ENCODE measurements around the gene GNPTG.
A peak's percentile ranks its signal among the peaks of the same experiment; 100 is the strongest.

Gene GNPTG
- total RNA-seq, result 35.1 reads per million, percentile 60 among the genes with 10 or more reads in this experiment

DNA sequence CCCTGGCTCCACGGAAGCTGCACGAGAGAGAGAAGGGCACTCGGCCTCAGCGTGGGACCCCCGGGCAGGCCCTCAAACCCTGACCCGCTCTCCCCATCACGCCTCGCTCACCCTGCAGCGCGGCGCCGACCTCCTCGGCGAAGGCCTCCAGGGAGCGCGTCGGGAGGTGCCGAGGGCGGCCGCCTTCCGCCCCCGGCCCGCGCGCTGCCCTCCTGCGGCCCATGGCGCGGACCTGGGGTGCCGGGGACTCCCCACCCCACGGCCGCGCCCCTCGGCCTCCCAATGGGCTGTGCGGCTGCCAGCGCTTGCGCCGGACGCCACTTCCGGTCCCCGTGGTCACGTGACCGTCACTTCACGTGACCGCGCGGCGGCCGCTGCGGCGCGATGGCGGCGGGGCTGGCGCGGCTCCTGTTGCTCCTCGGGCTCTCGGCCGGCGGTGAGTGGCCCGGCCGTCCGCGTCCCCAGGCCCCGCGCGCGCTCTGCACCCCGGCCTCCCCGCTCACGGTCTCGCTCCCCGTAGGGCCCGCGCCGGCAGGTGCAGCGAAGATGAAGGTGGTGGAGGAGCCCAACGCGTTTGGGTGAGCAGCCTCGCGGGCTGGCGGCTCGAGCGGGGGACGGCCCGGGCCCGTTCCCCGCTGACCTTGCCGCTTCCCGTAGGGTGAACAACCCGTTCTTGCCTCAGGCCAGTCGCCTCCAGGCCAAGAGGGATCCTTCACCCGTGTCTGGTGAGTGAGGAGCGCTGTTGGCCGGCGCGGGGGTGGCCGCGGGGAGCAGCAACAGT lies at the start of gene GNPTG, which contains the start of gene TSR3:
GNPTG (plus strand) TSS at position 350 of the 781 bp plus-strand sequence; CDS start at position 385, 35 bp downstream.
TSR3 (minus strand) TSS at position 297 of the 781 bp plus-strand sequence; CDS start at position 223, 74 bp downstream.
- DNase-seq, result peak; percentile 81

DNA sequence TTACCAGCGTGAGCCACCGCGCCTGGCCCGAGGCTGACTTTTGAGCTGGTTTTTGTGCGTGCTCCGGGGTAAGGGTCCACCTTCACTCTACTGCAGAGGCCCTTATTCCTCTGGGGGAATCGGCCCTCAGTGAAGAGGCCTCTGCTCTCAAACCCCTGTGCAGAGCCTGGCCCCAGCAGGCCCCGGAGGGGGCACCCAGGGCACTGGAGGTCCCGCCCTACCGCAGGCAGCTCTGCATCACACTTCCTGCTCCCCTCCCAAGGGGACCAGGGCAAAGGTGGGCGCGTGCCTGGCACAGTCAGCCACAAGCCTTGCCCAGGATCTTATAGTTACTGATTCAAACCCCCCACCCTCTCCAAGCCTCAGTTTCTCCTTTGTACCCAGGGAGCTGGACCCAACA lies 45.9 kb upstream of the GNPTG start:
- no peak for DNase-seq

DNA sequence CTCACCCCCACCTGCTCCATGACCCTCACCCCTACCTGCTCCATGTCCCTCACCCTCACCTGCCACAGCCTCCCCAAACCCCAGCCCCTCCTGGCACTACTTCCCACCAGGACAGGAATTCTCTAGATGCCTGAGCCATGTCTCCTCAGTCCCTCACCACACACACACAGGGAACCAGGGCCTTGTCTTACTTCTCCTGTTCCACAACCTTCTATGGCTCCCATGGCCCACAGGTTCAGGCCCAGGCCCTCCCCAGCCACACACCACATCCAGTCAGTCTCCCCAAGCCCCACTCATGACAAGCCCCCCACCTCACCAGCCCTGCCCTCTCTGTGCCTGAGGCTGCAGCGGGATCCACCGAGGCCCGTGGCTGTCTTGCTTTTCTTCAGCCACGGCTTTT lies 45.4 kb upstream of the GNPTG start:
- DNase-seq, result no peak

DNA sequence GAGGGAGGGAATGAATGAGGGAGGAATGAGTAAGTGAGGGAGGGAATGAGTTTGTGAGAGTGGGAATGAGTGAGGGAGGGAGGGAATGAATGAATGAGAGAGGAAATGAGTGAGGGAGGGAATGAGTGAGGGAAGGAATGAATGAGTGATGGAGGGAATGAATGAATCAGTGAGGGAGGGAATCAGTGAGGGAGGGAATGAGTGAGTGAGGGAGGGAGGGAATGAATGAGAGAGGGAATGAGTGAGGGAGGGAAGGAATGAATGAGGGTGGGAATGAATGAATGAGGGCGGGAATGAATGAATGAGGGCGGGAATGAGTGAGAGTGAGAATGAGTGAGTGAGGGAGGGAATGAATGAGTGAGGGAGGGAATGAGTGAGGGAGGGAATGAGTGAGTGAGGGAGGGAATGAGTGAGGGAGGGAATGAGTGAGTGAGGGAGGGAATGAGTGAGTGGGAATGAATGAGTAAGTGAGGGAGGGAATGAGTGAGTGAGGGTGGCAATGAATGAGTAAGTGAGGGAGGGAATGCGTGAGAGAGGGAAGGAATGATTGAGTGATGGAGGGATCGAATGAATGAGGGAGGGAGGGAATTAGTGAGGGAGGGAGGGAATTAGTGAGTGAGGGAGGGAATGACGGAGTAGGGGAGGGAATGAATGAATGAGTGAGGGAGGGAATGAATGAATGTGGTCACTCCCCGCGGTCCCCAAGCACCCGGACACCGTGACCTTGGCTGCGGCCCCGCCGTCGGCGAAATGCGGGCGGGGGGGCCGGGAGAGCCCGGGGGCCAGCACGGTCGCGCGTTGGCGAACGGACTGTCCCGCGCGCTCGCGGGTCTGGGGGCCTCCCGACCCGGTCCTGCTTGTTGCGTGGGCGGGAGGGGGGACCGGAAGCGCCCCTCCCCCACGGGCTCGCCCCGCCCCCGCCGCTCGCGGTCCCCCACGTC lies 43.4 kb upstream of the GNPTG start:
- no peak for DNase-seq

- peak; percentile 97 for DNase-seq
Observed at GRCh38 chr16:1308977-1309885, 42.5 kb upstream of the GNPTG start, which contains the start of gene UBE2I. Gene UBE2I (plus strand): TSS chr16:1309636. CDS start chr16:1314031, 4,395 bp downstream.

DNA sequence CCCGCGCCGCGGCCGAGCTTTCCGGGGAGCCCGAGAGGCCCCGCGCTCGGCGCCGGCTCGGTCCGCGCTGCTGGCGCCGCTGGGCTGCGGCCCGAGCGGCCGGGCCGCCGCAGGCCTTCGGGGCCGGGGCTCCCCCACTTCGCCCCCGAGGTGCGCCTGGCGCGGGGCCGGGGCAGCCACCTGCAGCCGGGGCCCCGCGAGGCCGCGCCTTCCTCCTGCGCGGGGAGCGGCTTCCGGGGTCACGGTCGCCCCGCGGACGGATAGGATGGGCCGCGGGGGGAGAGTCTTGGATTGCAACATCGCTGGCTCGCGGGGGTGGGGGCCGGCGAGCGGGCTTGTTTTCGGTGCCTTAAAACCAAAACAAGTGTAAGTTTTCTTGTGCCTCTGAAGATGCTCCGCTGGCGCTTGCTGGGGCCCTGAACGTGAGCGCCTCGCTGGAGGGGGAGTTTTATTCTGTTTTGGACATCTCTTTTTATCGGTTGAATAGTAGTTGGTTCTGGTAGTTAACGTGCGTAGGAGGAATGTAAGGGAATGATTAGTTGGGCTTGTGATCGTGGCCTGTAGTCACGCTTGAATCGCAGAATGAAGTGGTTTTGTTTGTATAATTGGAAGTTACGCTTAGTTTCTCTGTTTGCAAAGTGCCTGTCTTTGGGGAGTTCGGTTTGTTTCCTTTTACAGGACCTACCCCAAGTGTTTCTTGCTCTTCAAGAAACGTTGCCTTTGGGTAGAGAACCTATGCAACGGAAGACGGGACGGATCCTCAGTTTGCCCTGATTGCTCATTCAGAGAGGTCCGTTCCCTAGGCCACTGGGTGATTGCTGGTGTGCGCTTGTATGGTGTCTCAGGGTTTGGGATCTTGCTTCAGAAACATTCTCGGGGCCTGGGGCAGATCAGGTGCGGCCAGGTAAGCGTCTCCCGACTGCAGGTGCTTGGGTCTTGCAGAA lies 41.6 kb upstream of the GNPTG start:
- DNase-seq, result peak; percentile 56

- no peak for DNase-seq
Observed at GRCh38 chr16:1310832-1311200, 40.9 kb upstream of the GNPTG start.

- DNase-seq, result no peak
Observed at GRCh38 chr16:1311212-1311737, 40.5 kb upstream of the GNPTG start.

- DNase-seq, result no peak
Observed at GRCh38 chr16:1311738-1312466, 39.8 kb upstream of the GNPTG start.

GRCh38 chr16:1312467-1312816 lies 39.3 kb upstream of the GNPTG start:
- no peak for DNase-seq

DNA sequence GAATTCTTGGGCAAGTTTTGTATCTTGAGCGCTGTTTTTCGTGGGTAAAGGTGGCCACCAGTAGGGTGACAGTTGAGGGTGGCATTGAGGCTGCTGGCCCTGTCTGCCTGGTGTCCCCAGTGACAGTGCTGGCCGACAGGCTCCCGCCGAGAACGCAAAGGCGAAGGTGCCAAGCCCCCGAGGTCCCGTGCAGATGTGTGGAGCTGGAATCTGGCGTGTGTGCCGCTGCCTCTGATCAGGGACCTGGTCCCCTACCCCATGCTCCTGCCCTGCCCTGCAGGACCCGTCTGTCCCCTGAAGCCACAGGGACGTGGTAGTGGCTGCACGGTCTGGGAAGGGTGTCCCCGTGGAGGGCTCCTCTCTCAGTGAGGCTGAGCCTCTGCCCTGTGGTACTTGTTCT lies 38.8 kb upstream of the GNPTG start:
- no peak for DNase-seq

DNA sequence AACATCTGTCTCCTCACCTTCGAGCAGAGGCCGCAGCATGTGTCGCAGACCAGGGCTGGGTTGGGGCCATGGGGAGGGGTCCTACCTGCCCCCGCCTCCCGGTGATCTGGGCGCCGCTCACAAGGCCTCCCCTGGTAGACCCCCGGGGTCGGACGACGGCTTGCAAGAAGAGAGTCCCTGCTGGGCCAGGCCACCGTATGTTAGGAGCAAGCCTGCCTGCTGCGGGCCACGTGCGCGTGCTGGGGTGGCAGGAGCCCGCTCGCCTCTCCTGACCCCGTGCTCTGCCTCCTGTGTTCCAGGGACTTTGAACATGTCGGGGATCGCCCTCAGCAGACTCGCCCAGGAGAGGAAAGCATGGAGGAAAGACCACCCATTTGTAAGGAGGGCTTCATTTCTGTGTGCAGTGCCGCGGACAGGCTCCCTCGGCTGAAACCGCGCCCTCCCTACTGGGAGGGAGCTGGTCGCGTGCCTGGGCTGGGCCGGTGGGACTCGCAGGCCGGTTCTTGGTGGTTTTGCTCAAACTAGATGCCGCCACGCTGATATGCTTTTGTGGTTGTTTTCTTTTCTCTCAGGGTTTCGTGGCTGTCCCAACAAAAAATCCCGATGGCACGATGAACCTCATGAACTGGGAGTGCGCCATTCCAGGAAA lies 37.9 kb upstream of the GNPTG start:
- DNase-seq, result no peak

GRCh38 chr16:1314399-1315068 lies 37.2 kb upstream of the GNPTG start:
- no peak for DNase-seq

- DNase-seq, result no peak
Observed at GRCh38 chr16:1315081-1316032, 36.4 kb upstream of the GNPTG start.

DNA sequence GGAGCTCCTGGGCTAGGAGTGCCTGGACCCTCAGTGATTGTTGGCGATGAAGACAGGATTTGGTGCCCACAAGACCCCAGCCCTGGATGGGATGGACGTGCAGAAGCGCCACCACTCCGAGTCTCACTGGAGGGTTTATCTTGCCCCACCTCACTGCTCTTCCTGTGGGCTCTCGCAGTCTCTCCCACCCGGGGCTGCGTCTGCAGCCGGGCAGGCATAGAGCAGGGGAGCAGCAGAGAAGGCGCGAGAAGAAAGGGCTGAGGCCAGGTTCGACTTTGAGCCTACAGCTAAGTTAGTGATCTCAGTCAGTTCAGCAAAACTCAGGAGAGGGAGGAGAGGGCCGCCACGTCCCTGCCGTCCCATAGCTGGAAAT lies 35.7 kb upstream of the GNPTG start:
- no peak for DNase-seq

DNA sequence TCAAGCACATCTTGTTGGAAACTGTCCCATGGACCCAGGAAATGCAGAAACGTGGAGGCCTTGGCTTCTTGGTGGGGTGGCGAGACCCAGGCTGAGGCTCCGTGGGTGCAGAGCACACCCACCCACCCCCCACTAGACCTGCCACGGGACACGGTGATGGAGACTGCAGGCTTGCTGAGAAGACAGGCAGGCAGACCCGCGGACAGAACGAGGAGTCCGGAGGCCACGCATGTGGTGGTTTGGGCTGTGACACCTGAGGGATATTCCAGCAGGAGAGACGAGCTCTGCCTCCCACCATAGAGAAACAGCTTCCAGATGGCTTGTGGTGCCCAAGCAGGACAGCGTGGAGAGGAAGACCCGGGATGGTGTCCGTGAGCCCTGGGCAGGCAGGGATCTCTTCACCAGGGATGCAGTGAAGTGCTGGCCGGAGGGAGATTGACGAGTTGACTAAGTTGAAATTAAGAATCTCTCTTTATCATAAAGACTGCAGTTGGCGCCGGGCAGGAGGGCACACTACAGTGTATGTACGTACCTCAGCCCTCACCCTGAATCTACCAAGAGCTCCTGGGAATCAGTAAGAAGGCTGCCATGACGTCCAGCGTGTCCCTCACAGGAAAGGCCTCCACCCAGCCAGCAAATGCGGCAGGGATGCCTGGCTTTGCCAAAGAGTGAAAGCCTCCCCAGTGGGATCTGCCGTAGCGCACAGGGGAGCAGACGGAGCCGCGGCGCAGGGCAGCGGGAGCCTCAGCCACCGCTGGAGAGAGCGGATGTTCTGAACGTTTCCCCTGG lies 34.1 kb upstream of the GNPTG start:
- DNase-seq, result no peak

DNA sequence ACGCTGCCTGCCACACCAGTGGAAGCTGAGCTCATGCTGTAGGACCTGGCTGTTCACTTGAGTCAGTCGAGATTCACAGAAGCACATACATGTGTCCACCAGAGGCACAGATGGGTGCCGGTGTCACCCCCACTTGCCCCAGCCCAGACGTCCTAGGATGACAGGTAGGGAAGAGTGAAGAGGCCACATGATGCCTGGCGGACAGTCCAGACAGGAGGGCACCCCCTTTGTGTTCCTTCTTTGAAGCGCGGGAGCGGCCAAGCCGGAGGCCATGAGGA lies 33.5 kb upstream of the GNPTG start:
- no peak for DNase-seq
